HFFc6 (cell line): Measurements from ENCODE around the gene COA8. TPM values are rescaled to one million over a fixed set of nuclear protein-coding genes. Genes with fewer than 3 reads are reported as not detected.

ENCODE experiments used
- DNase-seq: peaks from one replicate; pipeline ENCODE4 v3.0.0-alpha.2; 2018
- H3K27ac Mint-ChIP-seq: 2 replicates; pipeline ENCODE4 v1.8.0; 2020; ENCODE audit warnings: mild to moderate bottlenecking, mixed read lengths
- H3K27me3 Mint-ChIP-seq: 2 replicates; pipeline ENCODE4 v1.8.0; 2021; ENCODE audit warnings: mild to moderate bottlenecking, moderate library complexity, mixed read lengths; ENCODE audit not compliant: insufficient read depth
- H3K36me3 Mint-ChIP-seq: 2 replicates; pipeline ENCODE4 v1.8.0; 2021; ENCODE audit warnings: low read depth, mixed read lengths
- H3K4me1 Mint-ChIP-seq: 2 replicates; pipeline ENCODE4 v1.8.0; 2020; ENCODE audit warnings: low read depth, mixed read lengths
- H3K4me3 Mint-ChIP-seq: 2 replicates; pipeline ENCODE4 v1.8.0; 2020; ENCODE audit warnings: mild to moderate bottlenecking, moderate library complexity, mixed read lengths
- H3K9me3 Mint-ChIP-seq: 2 replicates; pipeline ENCODE4 v1.8.0; 2020; ENCODE audit warnings: mild to moderate bottlenecking, mixed read lengths
- total RNA-seq, 6 experiments: library from RNA; stranded (reverse); fragmentation: NEBNext Ultra II Directional; extraction: Animal tissue kit (Norgen Biotek cat#: 25700); gene quantifications; 2 replicates in 1 of 6; 3 replicates in 5 of 6; pipeline ENCODE4 v1.2.3, GENCODE V29; 2021
- TF ChIP-seq, protein P1 (sequence below): fragments of 200-600 bp; sonication (generic); IDR thresholded peaks from 2 replicates; pipeline ENCODE4 v1.5.0; 2021; ENCODE audit warnings: antibody characterized with exemption, mild to moderate bottlenecking

The COA8 gene
- total RNA-seq, 6 experiments from 2014 or later = 38.7 to 54.8 (median 46.9) TPM

DNA sequence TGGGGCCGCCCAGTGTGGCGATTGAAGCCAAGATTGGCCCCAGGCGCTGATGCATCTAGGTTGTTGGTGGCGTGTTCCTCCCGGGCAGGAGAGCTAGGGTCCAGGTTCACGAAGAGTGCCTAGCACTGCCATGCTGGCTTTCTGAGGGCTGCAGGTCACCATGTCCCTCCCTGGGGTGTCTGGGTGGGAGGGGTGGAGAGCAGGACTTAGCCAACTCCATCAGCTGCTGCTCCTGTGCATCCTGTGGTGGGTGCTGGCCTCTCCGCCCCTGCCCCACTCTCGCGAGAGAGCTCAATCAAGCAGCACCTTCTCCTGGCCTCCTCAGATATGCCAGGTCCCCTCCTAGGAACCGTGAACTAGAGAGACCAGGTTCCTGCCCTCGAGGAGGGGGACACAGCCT, 31.9 kb upstream of the COA8 start:
- Mint-ChIP-seq H3K36me3 (peaks cover 4% of the 10 kb centered on the region; the same call in 1 of the 2 replicates), H3K4me1 (peaks cover 32% of the 10 kb centered on the region), H3K27me3 (peaks cover 3% of the 10 kb centered on the region), H3K27ac (no peak overlapping the region), H3K9me3 (no peaks in the 10 kb centered on the region), H3K4me3 (no peak overlapping the region)
- TF ChIP-seq, protein P1, sequence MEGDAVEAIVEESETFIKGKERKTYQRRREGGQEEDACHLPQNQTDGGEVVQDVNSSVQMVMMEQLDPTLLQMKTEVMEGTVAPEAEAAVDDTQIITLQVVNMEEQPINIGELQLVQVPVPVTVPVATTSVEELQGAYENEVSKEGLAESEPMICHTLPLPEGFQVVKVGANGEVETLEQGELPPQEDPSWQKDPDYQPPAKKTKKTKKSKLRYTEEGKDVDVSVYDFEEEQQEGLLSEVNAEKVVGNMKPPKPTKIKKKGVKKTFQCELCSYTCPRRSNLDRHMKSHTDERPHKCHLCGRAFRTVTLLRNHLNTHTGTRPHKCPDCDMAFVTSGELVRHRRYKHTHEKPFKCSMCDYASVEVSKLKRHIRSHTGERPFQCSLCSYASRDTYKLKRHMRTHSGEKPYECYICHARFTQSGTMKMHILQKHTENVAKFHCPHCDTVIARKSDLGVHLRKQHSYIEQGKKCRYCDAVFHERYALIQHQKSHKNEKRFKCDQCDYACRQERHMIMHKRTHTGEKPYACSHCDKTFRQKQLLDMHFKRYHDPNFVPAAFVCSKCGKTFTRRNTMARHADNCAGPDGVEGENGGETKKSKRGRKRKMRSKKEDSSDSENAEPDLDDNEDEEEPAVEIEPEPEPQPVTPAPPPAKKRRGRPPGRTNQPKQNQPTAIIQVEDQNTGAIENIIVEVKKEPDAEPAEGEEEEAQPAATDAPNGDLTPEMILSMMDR = no peak
- DNase-seq = no peak

DNA sequence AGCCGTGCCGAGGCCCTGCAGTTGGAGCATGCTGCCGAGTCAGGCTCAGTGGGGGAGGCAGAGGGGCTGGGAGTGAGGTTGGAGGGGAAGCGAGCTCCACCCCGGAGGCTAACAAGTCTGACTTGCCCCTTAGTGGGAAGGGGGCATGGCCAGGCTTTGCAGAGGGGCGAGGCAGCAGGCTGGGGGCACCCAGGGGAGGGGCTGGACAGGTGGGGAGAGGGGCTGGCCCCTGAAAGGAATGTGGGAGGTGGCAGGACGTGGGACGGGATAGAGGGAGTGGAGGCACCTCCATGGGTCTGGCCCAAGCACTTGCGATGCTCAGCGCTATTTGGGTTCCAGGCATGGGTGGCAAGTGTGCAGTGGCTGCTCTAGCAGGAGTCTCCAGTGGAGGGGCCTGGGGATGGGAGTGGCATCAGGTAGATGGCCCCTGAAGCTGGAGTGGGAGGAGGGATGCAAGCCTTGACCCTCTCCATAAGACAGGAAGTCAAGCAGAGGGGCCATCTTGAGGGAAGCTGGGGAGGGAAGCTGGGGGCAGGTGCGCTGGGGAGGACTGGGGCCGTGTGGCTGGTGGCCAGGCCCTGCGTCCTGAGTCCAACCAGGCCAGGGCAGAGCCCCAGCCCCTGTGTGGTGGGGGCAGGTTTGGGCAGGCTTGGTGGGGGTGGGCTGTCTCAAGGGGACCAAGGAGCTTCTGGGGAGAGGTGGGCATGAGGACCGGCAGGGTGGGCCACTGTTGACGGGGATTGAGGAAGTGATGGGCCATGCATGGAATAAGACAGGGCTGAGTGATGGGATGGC, 31.1 kb upstream of the COA8 start:
- TF ChIP-seq, protein P1 = no peak
- H3K4me1 Mint-ChIP-seq = peaks cover 33% of the 10 kb centered on the region
- H3K36me3 Mint-ChIP-seq = peaks cover 4% of the 10 kb centered on the region; the same call in 1 of the 2 replicates
- no peak for DNase-seq
- no peaks in the 10 kb centered on the region for H3K9me3 Mint-ChIP-seq
- peaks cover 3% of the 10 kb centered on the region for H3K27me3 Mint-ChIP-seq
- no peak overlapping the region for H3K4me3 Mint-ChIP-seq
- no peak overlapping the region for H3K27ac Mint-ChIP-seq

DNA sequence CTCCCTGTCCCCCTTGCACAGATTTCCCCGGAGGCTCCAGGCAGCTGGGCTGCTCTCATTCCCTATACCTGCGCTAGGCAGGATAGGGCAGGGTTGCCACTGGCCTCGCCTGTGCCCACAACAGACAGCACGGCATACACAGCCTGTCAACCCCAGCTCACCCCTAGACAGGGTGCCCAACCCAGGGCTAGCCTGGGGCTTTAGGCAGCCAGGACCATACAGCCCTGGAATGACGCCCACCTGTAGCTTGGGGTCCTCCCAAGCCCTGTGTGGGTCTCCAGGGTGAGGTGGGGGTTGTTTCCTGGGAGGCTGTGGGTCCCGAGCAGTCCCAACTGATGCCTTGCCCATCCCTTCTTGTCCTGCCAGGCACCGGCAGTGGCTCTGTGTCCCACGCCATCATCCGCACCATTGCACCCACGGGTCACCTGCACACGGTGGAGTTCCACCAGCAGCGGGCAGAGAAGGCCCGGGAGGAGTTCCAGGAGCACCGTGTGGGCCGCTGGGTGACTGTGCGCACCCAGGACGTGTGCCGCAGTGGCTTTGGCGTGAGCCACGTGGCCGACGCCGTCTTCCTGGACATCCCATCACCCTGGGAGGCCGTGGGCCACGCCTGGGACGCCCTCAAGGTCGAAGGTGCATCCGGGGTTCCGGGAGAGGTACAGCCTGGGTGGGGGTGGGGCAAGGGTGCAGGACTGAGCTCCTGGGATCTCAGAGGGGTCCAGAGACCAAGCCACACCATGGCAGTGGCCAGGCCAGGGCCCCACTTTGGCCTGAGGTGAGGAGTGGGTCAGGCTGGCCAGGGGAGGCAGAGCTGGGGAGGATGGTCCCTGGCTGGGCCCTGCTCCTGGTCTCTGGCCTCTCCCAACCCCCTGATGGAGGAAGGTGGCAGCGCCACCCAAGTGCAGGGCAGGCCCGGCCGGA, 30.3 kb upstream of the COA8 start:
- TF ChIP-seq, protein P1 = no peak
- H3K36me3 Mint-ChIP-seq = peaks cover 4% of the 10 kb centered on the region; the same call in 1 of the 2 replicates
- H3K27me3 Mint-ChIP-seq = peaks cover 4% of the 10 kb centered on the region
- no peaks in the 10 kb centered on the region for H3K9me3 Mint-ChIP-seq
- peaks cover 32% of the 10 kb centered on the region for H3K4me1 Mint-ChIP-seq
- H3K4me3 Mint-ChIP-seq = no peak overlapping the region
- no peak overlapping the region for H3K27ac Mint-ChIP-seq
- DNase-seq = no peak

DNA sequence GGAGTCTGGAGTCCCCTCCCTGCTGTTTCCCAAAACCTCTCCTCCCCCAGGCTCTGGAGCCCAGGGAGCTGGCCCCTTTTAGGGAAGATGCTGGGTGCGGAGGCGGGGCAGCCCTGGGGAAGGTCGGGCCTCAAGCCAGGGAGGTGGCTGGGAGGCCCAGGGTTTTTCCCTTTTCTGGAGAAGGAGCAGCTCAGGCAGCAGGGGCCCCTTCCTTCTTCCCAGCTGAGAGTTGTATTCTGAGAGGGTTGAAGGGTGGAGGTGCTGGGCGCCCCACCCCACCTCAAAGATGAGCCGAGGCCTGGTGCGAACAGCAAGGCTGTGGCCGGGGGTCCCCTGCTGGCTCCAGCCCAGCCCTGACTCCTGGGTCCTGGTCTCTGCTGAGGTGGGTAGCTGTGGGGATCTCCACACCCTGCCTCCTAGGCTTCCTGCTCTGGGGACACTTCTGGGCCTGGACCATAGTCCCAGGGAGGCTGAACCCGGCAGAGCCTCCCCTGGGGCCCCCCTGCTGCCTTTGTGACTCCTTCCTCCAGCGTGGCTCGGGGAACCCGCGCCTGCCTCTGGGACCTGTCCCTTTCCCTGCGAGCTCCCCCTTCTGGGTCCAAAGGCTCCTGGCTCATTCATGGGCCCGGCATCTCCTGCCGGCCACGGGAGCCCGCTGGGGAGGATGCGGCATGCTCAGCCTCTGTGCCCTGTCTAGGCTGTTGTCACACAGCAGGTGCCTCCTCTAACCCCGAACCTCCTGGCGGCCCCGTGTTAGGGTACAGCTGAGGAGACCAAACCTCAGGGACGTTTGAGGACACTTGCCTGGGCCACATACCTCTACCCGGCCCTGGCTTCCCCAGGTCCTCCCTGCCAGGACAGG, 29.4 kb upstream of the COA8 start:
- Mint-ChIP-seq H3K9me3 (no peaks in the 10 kb centered on the region), H3K4me1 (peaks cover 23% of the 10 kb centered on the region), H3K4me3 (no peak overlapping the region), H3K27me3 (peaks cover 4% of the 10 kb centered on the region), H3K27ac (no peak overlapping the region), H3K36me3 (peaks cover 4% of the 10 kb centered on the region; the same call in 1 of the 2 replicates)
- TF ChIP-seq, protein P1 = no peak
- DNase-seq = no peak
